Osteoblast (primary cell): ENCODE measurements around the gene TNFRSF12A. TPM values are rescaled to one million over a fixed set of nuclear protein-coding genes. Genes with fewer than 3 reads are reported as not detected.
A peak's percentile ranks its signal among the peaks of the same experiment; 100 is the strongest.

Experiments used
- DNase-seq: peaks from one replicate; pipeline ENCODE4 v3.0.0; 2011; ENCODE audit warnings: low spot score, mixed read lengths; ENCODE audit not compliant: insufficient read length; ENCODE audit errors: missing footprints
- H2AFZ ChIP-seq: 2 replicates; pipeline ENCODE4 v1.6.0; 2011; ENCODE audit warnings: mild to moderate bottlenecking, low read length
- H3K27ac ChIP-seq: 2 replicates; pipeline ENCODE4 v1.5.1; 2011; ENCODE audit warnings: mild to moderate bottlenecking, low read depth, low read length, moderate library complexity
- H3K27me3 ChIP-seq: 2 replicates; pipeline ENCODE4 v1.6.0; 2012; ENCODE audit warnings: mild to moderate bottlenecking, control low read depth, inconsistent platforms, low read length, moderate library complexity; ENCODE audit not compliant: insufficient read depth
- H3K36me3 ChIP-seq: 2 replicates; pipeline ENCODE4 v1.5.1; 2011; ENCODE audit warnings: mild to moderate bottlenecking, low read length, control low read depth, moderate library complexity; ENCODE audit not compliant: insufficient read depth
- H3K4me1 ChIP-seq: 2 replicates; pipeline ENCODE4 v1.5.1; 2011; ENCODE audit warnings: mild to moderate bottlenecking, low read length, control low read depth, moderate library complexity; ENCODE audit not compliant: insufficient read depth
- H3K4me2 ChIP-seq: 2 replicates; pipeline ENCODE4 v1.6.0; 2011; ENCODE audit warnings: mild to moderate bottlenecking, low read length; ENCODE audit not compliant: insufficient read depth
- H3K4me3 ChIP-seq: fragments of 200-600 bp; sonication (generic); 3 replicates; pipeline ENCODE4 v1.5.1; 2012; ENCODE audit warnings: mild to moderate bottlenecking, low read length, inconsistent platforms; ENCODE audit not compliant: insufficient read depth
- H3K79me2 ChIP-seq: 2 replicates; pipeline ENCODE4 v1.6.0; 2012; ENCODE audit warnings: mild to moderate bottlenecking, low read length, control low read depth, inconsistent platforms; ENCODE audit not compliant: insufficient read depth
- H3K9me3 ChIP-seq: 2 replicates; pipeline ENCODE4 v1.5.1; 2011; ENCODE audit warnings: low read depth, low read length, control low read depth
- H4K20me1 ChIP-seq: 2 replicates; pipeline ENCODE4 v1.6.0; 2012; ENCODE audit warnings: mild to moderate bottlenecking, low read length, control low read depth; ENCODE audit not compliant: insufficient read depth
- CTCF ChIP-seq: IDR thresholded peaks from 2 replicates; pipeline ENCODE4 v1.5.1; 2011; ENCODE audit warnings: mild to moderate bottlenecking, low read depth, low read length, moderate library complexity; ENCODE audit errors: extremely low read depth
- total RNA-seq: library from RNA; depleted of rRNA; stranded (reverse); fragments of >200 nt; gene quantifications from 2 replicates; pipeline ENCODE4 v1.2.3, GENCODE V29; 2012

Gene TNFRSF12A
- total RNA-seq, 1 donor = 143 TPM

- Histone ChIP-seq H3K4me1 (no peaks in the 10 kb centered on the region), H3K27me3 (peaks cover 67% of the 10 kb centered on the region), H3K79me2 (no peaks in the 10 kb centered on the region), H3K36me3 (no peaks in the 10 kb centered on the region), H4K20me1 (no peaks in the 10 kb centered on the region), H3K27ac (no peak within 1 kb of the TSS), H3K4me3 (peak within 1 kb of the TSS; percentile 51), H2AFZ (no peak within 1 kb of the TSS), H3K9me3 (no peaks in the 10 kb centered on the region), H3K4me2 (peak within 1 kb of the TSS; percentile 71)
- DNase-seq = peak; percentile 87
- no peak for TF ChIP-seq CTCF
Measured at GRCh38 chr16:3045758-3046640, 25.8 kb downstream of the TNFRSF12A start, which contains the start of gene MMP25. Gene MMP25 (plus strand): TSS chr16:3046561. CDS start chr16:3046918, 357 bp downstream.

DNA sequence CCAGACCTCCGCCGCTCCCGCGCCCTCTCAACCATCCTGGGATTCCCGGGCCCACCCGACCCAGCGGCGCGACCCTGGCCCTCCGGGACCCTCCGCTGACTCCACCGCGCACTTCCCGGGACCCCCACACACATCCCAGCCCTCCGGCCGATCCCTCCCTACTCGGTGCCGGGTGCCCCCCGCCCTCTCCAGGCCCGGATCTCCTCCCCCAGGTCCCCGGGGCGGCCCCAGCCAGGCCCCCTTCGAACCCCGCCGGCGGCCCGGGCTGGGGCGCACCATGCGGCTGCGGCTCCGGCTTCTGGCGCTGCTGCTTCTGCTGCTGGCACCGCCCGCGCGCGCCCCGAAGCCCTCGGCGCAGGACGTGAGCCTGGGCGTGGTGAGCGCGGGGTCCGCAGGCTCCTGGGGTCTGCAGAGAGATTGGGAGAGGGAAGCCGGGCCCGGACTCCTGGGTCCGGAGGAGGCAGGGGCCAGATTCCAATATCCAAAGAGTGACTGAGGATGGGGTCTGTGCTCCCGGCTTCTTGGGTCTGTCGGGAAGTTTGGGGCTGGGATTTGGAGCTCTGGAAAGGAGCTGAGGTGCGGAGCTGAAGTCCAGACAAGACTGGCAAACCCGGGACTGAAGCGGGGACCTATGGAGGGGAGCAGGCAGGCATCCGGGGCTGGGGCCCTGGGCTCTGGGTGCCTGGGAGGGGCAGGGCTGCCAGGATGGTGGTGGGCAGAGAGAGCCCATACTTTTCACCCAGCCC is 26.6 kb downstream of the TNFRSF12A start:
- Histone ChIP-seq H2AFZ (no peak overlapping the region), H3K4me3 (no peak overlapping the region), H4K20me1 (no peaks in the 10 kb centered on the region), H3K27me3 (peaks cover 70% of the 10 kb centered on the region), H3K4me2 (no peak overlapping the region), H3K36me3 (no peaks in the 10 kb centered on the region), H3K79me2 (no peaks in the 10 kb centered on the region), H3K4me1 (no peaks in the 10 kb centered on the region), H3K9me3 (no peaks in the 10 kb centered on the region), H3K27ac (no peak overlapping the region)
- DNase-seq = peak; percentile 91
- no peak for TF ChIP-seq CTCF

GRCh38 chr16:3047387-3047720 is 27.2 kb downstream of the TNFRSF12A start:
- no peak overlapping the region for H3K27ac ChIP-seq
- H2AFZ ChIP-seq = no peak overlapping the region
- H3K4me2 ChIP-seq = no peak overlapping the region
- peaks cover 70% of the 10 kb centered on the region for H3K27me3 ChIP-seq
- no peak for DNase-seq
- H3K36me3 ChIP-seq = no peaks in the 10 kb centered on the region
- no peaks in the 10 kb centered on the region for H3K9me3 ChIP-seq
- no peak for TF ChIP-seq CTCF
- no peak overlapping the region for H3K4me3 ChIP-seq
- H4K20me1 ChIP-seq = no peaks in the 10 kb centered on the region
- H3K4me1 ChIP-seq = no peaks in the 10 kb centered on the region
- no peaks in the 10 kb centered on the region for H3K79me2 ChIP-seq

GRCh38 chr16:3049921-3050481 is 29.8 kb downstream of the TNFRSF12A start:
- H2AFZ ChIP-seq = no peak overlapping the region
- DNase-seq = peak; percentile 69
- H3K27me3 ChIP-seq = peaks cover 54% of the 10 kb centered on the region
- H3K4me3 ChIP-seq = no peak overlapping the region
- no peak overlapping the region for H3K4me2 ChIP-seq
- H3K27ac ChIP-seq = no peak overlapping the region
- no peaks in the 10 kb centered on the region for H3K79me2 ChIP-seq
- no peaks in the 10 kb centered on the region for H3K9me3 ChIP-seq
- TF ChIP-seq CTCF = no peak
- no peaks in the 10 kb centered on the region for H3K36me3 ChIP-seq
- no peaks in the 10 kb centered on the region for H3K4me1 ChIP-seq
- no peaks in the 10 kb centered on the region for H4K20me1 ChIP-seq
